Activated CD4-positive, alpha-beta T cell treated with anti-CD3 and anti-CD28 coated beads, Interleukin-2, Interleukin-4, amounts not matched to agents 100 ng/mL and 50 ng/mL, durations not matched to agents 16 hours and 8 hours (primary cell): ENCODE measurements around the gene CHST11.
A peak's percentile ranks its signal among the peaks of the same experiment; 100 is the strongest.
"Not testable (repeated sequence)": the region's sequence is repeated elsewhere in the genome, so short reads cannot be mapped to it uniquely, and the experiment has no call there.

ENCODE experiments used
- DNase-seq: peaks from one replicate; pipeline ENCODE4 v3.0.0-alpha.2; 2020; ENCODE audit warnings: low spot score

CHST11 gene

GRCh38 chr12:104565606-104566243, 109.0 kb downstream of the CHST11 start:
- DNase-seq = no peak

DNA sequence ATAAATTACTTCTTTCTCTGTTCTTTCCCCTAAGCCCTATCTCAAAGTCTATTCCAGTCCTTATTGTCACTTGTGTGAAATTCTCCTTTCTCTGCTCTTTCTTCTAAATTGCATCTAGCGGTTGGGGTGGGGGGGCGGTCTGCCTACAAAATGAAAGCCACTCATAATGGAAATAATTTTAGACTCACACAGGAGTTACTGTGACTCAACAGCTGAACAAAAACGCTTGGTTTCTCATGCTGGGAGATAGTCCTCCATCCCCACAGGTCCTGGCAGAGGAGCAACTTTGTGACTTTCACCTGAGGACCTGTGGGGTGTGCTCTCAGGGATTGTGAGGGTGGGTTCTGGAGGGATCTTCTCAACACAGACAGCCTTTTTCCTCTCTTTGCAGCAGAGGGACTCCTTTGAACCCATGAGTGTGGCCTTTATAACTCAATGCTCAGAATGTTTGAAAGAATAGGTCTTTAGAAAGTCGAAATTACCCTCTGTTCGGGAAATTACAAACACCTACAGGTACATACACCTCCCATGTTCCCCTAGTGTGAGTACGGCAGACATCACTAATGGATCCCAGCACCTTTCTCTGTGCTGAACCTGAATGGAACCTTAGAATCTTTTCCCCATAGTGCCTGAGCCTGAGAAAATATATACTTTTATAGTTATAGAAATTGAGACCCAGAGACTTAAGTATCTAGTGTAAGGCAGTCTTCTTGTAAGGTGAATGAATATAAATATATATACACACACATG, 109.7 kb downstream of the CHST11 start:
- DNase-seq = peak; percentile 45

DNA sequence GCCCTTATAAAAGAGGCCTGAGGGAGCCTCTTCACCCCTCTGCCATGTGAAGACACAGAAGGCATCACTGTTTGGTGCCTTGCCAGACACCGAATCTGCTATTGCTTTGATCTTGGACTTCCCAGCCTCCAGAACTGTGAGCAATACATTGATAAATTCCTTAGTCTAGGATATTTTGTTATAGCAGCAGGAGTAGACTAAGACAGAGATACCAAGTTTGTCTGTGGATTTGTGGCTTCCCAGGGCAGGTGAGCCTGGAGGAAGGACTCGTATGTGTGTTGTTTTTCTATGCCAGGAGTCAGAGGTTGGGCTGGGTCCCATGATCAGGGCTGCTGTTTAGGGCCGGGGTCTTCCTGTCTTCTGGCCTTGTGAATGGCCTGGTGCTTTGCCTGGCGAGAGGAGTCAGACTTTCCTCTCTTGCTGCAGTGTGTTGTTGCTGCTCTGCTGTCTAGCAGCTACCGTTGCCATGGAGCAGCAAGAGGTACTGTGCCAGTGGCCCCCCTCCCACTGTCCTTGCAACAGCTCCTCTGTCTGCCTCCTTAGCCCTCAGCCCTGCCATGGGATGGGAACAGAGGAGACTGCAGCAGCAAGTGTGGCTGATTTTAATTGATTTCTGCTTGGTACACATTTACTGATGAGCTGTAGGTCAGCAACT, 111.2 kb downstream of the CHST11 start:
- DNase-seq = no peak

DNA sequence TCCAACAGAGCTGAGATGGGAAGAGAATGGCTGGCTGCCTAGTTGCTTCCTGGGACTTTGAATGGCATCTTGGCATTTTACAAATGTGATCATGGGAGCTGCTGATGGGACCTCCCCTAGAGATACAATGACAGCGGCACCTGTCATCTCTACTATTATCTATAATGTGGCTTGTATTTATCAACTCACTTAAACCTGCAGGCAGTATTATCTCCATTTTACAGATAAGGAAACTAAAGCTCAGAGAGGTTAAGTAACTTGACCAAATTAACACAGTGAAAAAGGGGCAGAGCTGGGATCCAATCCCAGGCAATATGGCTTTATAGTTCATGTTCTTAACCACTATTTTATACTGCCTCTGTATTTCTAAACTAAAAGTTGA, 111.7 kb downstream of the CHST11 start:
- DNase-seq = no peak

- no peak for DNase-seq
These were observed 112.2 kb downstream of the CHST11 start for GRCh38 chr12:104568935-104569334.

GRCh38 chr12:104569346-104570173, 112.8 kb downstream of the CHST11 start:
- peak; percentile 87 for DNase-seq

DNA sequence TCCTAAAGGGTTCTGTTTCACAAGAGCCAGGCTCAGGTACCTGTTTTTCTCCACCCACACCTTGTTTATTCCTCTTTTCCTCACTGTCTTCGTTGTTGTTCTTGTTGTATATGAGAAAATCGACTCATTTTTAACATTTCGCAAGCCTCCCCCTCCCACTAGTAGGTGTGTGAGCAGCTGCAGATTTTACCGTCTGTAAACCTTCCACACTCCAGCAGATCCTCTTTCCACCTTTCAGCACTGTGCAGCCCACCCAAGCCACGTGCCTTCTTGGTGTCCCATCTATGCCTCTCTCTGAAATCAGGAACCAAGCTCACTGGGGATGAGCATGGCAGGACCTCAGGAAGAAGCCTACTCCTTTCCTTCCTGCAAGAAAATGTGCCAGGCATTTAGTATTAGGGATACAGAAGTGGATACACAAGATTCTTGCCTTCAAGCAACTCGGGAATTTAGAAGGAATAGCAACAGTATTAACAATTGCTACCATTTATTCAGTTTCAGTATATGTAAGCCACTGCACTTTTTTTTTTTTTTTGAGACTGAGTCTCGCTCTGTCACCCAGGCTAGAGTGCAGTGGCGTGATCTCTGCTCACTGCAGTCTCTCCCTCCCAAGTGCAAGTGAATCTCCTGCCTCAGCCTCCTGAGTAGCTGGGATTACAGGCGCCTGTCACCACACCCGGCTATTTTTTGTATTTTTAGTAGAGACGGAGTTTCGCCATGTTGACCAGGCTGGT, 113.6 kb downstream of the CHST11 start:
- no peak for DNase-seq

DNA sequence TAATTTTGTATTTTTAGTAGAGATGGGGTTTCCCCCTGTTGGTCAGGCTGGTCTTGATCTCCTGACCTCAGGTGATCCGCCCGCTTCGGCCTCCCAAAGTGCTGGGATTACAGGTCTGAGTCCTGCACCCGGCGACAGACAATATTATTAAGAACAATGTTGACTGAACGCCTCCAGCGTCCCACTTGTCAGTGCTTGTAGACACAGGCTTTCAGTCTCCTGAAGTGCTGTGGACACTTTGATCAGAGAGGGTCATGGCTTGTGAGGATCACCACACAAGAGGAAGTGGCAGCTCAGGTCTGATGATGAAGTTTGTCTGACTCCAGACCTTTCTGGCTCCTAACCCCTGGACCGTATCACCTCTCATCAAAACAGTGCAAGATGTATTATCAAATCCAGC, 114.6 kb downstream of the CHST11 start:
- no peak for DNase-seq

GRCh38 chr12:104574353-104574752, 117.6 kb downstream of the CHST11 start:
- not testable (repeated sequence) for DNase-seq

DNA sequence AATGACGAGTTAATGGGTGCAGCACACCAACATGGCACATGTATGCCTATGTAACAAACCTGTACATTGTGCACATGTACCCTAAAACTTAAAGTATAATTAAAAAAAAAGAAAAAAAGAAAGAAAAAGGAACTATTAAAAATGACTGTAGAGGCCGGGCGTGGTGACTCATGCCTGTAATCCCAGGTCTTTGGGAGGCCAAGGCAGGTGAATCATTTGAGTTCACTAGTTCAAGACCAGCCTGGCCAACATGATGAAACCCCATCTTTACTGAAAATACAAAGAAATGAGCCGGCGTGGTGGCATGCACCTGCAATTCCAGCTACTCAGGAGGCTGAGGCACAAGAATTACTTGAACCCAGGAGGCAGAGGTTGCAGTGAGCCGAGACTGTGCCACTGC, 118.0 kb downstream of the CHST11 start:
- DNase-seq = not testable (repeated sequence)

GRCh38 chr12:104575442-104576186, 118.9 kb downstream of the CHST11 start:
- no peak for DNase-seq

DNA sequence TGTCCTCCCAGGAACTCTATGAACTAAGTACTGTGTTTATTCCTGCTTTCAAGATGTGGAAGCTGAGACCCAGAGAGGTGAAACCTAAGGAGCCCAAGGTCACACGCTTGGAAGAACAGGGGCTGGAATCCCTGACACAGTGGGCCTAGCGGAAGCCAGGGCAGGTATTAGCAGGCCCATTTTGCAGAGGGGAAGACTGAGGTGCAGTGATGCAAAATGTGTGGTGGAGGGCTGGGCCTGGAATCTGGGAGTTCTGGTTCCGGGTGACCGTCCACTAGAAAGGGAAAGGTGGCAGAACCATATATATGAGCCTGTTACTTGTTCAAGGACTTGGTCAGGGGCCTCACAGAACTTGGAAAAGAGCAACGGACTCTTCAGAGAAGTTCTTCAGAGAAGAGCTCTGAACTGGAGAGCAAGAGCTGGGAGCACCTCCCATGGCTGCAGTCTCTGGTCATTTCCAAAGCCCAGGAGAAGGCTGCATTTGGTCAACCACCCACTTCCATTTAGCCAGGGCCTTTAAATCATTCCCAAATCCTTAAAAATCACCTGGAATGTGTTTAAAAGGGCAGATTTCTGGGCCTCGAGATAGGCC, 119.5 kb downstream of the CHST11 start:
- DNase-seq = no peak

- DNase-seq = no peak
These were observed 120.3 kb downstream of the CHST11 start for GRCh38 chr12:104576980-104577580.

DNA sequence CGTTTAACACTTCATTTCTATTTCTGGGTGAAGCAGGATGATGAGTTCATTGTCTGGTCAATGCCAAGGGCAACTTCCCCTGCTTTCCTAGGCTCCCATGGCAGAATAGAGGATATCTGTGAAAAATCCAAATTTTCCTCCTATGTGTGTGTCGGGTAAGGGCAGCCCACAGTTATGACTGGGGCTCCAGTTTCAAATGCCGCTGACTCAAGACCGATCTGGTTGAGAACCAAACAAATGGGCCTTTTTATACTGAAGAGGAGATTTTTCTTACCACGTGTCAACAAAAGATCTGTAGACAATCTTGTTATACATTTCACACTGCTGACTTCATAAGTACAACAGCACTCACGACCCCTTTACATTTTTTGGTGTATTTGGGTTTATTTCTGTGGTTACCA, 120.8 kb downstream of the CHST11 start:
- DNase-seq = no peak

- DNase-seq = peak; percentile 77
These were observed 121.7 kb downstream of the CHST11 start for GRCh38 chr12:104578453-104578852.

GRCh38 chr12:104579718-104580495, 123.2 kb downstream of the CHST11 start:
- peak; percentile 49 for DNase-seq

DNA sequence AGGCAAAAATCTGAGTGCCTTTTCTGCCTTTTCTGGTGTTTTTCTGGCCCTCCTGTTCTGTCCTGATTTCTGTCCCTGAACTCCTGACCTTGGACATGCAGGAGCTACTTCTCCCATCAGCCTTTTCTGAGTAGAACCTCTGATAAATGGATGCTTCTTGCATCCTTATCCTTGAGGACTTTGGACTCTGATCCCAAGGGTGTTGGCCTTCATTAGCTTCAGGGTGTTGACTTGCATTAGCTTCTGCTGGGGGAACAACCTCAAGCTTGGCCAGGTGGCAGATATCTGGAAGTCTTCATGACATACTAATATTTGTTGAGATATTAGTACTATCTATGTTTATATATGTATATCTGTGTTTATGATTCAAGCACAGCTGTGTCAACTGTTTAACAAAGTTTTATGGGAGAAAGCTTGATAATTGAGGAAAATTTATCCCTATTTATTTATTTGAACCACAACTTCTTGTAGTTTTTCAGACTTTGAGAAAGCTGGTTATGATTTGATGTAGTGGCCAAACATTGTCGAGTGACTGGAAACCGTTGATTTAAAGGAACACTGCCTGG, 124.3 kb downstream of the CHST11 start:
- DNase-seq = no peak

GRCh38 chr12:104582739-104583138, 126.0 kb downstream of the CHST11 start:
- no peak for DNase-seq

DNA sequence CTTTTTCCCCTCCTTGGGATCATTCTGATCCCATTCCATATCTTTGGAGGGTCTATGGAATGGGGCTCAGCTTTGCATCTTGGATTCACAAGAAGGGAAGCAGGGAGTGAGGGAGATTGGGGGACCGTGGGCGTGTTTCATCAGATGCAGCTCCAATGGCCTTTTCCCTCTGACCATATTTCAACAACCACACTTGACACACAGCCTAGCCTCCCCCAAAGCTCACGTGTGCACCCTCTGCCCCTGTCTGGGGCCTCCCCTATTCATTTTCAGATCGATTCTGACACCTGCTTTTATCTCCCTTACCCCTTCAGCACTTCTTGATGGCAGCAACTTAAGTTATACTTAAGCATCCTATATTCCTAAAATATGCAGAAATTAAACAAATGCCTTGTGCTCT, 126.6 kb downstream of the CHST11 start:
- no peak for DNase-seq
